Transverse colon (tissue), 4 donors: ENCODE measurements around the gene SLC6A9.

Source experiments
- EP300 ChIP-seq: sonication (generic); formaldehyde crosslinking; IDR thresholded peaks from one replicate; pipeline ENCODE4 v1.6.1; 2017; ENCODE audit warnings: antibody characterized with exemption, low read depth
- POLR2A ChIP-seq: fragments of 450-650 bp; IDR thresholded peaks from one replicate; pipeline ENCODE4 v1.6.1; 2016; ENCODE audit warnings: antibody characterized with exemption, mild to moderate bottlenecking, moderate library complexity
- POLR2AphosphoS5 ChIP-seq, 3 donors: sonication (generic); formaldehyde crosslinking; IDR thresholded peaks; one replicate each; pipeline ENCODE4 v1.6.1; 2016; ENCODE audit warnings: antibody characterized with exemption in 3 of 3
- TF ChIP-seq, protein P1 (sequence below), 5 experiments: fragments of 200-600 bp in 3 of 5; fragments of 450-650 bp in 2 of 5; sonication (generic) in 3 of 5; IDR thresholded peaks; 1 replicate in 2 of 5; 2 replicates in 3 of 5; pipeline ENCODE4 v1.5.1; 2016 to 2017; ENCODE audit warnings: antibody characterized with exemption in 5 of 5, inconsistent platforms in 3 of 5, mild to moderate bottlenecking in 2 of 5, moderate library complexity in 1 of 5

DNA sequence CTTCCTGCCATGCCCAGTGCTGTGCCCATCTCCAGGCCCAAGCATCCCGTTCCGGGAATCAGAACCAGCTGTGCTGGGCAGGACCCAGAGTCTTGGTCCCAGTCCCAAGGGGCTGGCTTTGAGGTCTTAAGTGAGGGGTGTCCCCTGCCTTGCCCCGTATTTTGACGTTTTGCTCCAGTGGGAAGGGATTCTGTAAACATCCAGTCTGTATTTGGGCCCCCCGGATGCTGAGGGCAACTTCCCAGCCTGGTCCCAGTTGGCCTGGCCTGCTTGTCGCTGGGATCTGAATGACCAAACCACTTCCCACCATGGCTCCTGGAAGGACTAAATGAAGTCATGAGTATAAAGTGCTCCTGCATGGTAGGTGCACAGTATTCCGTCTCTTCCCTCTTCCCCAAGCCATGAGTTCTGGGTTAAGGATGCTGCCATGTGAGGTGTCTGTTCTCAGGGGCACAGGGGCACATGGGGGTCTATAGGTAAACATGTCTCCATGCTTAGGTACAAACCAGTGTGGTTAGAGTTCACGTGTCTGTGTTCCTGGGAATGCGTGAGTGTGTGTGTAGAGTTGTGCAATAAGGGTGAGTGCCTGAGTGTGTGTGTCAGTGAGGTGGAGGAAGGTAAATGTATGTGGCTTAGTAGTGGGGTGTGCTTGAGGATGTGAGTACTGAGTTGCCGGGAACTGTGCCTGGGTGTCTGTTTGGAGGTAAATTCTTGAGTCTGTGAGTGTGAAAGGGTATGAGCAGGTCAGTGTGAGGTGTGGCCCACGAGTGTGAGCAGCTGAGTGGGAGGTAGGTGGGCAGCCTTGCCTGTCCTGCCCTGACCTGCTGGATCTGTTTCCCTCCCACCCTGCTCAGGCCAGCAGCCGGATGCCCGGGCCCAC, 50.8 kb downstream of the SLC6A9 start:
- TF ChIP-seq, protein P1, sequence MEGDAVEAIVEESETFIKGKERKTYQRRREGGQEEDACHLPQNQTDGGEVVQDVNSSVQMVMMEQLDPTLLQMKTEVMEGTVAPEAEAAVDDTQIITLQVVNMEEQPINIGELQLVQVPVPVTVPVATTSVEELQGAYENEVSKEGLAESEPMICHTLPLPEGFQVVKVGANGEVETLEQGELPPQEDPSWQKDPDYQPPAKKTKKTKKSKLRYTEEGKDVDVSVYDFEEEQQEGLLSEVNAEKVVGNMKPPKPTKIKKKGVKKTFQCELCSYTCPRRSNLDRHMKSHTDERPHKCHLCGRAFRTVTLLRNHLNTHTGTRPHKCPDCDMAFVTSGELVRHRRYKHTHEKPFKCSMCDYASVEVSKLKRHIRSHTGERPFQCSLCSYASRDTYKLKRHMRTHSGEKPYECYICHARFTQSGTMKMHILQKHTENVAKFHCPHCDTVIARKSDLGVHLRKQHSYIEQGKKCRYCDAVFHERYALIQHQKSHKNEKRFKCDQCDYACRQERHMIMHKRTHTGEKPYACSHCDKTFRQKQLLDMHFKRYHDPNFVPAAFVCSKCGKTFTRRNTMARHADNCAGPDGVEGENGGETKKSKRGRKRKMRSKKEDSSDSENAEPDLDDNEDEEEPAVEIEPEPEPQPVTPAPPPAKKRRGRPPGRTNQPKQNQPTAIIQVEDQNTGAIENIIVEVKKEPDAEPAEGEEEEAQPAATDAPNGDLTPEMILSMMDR (IDR thresholded peaks at IDR 0.05): no peak
- TF ChIP-seq POLR2A: no peak
- TF ChIP-seq EP300: no peak
- no peak for TF ChIP-seq POLR2AphosphoS5 (IDR thresholded peaks at IDR 0.05)
